HG03064 (cell line): ENCODE data around the gene CAB39.

Source experiments
- ATAC-seq: cut with Tn5 transposase; IDR thresholded peaks from one replicate; pipeline ENCODE4 v1.9.1; 2021; ENCODE audit warnings: low read depth; ENCODE audit not compliant: unreplicated experiment

The CAB39 gene

DNA sequence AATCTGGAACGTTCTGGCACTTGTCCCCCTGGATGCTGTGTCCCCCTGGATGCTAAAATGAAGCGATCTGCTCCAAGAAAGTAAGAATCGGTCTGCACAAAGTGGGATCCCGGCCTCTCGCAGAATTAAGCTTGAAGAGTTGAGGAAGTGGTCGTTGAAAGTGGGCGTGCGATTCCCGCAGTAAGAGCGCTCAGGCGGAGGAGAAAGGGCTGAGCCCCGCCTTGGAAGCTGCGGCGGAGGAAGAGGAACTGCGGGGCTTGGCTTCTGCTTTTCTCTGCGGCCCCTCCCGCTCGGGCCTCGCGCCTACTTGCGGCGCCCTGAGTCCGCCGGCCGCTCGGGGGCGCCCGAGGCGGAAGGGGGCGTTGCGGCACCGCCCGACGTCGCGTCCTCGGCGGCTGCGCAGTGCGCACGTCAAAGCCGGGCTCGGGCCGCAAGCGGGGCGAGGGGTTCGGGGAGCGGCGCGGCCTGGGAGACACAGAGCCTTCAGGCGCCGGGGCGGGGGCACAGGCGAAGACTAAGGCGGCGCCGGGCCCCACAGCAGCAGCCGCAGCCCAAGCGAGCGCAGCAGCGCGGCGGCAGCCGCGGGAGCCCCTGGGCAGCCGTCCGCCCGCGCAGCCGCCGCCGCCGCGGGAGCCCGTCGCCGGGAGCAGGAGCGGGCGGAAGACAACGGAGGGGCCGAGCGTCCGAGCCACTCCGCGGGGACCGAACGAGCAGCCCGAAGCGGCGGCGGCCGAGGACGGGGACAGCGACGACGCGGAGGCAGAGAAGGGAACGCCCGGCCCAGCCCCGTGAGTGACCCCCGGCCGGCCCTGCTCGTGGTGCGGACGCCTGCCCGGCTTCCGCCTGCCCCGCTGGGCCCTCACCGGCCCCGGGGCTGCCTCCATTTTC is at the start of gene CAB39:
TSS of gene CAB39 (plus strand) at position 400 of the 888 bp plus-strand sequence. CDS start 47,160 bp downstream, outside the sequence.
- ATAC-seq: peak; percentile 73

GRCh38 chr2:230664128-230664527 is 48.5 kb upstream of the CAB39 start:
- no peak for ATAC-seq

DNA sequence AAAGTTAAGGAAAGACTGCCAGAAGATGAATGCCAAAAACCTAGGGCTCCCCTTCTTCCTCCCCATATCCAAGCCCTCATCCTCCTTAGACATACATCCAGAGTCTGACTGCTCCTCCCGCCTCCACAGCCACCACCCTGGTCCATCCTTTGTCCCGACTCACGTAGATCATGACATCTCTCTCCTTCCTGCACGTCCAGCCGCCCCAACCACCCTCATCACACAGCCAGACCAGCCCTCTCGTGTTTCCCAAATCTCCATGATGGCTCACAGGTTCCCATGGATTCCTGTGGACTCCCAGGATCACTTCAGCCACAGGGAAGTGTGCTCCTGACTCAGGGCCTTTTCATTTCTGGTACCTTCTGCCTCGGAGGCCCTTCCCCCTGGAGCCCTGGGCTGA is 47.8 kb upstream of the CAB39 start:
- no peak for ATAC-seq

- no peak for ATAC-seq
Observed at GRCh38 chr2:230665263-230665691, 47.4 kb upstream of the CAB39 start.

DNA sequence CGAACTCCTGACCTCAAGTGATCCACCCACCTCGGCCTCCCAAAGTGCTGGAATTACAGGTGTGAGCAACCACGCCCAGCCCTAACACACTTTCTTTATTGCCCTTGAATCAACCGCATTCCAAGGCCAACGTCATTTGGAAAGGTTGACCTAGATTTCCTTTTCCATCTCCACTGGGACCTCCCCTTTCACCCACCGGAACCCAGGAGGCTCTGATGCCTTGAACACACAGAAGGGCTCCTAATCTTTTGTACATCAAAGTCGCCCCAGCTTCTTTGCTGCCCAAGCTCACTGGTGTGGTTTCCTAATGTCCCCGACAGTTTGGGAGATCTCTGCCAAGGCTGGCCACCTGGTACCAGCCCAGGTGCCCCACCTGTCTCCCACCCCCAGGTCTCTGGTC is 46.2 kb upstream of the CAB39 start:
- ATAC-seq: no peak

GRCh38 chr2:230666885-230667712 is 45.5 kb upstream of the CAB39 start:
- no peak for ATAC-seq

DNA sequence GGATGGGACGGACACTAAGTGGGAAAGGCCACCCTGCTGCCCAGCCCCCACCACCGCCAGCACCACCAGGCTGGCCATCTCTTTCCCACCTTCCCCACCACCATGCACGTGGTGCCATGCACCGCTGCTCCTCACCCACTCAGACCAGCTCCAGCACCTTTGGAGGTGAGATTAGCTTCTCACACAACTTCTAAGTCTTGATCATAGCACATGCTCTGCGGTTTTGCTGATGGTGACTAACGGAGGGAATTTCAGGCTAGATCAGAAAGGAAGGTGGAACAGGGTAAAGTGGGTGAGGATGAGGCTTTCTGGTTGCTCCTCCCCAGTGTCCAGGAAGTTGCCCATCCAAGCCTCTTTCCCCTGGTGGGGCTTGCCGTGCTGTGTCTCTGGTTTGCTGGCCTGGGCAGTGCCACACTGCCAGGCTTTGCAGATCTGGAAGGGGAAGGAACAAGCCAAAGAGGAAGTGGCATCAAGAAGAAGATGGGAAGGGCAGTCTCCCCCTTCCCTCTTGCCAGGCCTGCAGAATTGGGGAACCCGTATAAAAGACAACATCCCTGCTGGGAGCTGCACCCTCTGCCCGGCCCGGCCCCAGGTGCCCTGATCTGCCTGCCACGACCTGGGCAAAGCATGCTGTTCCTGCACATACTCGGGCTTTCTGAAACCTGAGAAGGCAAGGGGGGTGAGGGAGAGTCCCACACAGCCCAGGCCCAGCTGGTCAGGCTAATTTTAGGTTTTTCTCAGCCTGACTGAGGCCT is 44.3 kb upstream of the CAB39 start:
- peak; percentile 54 for ATAC-seq

- peak; percentile 30 for ATAC-seq
Observed at GRCh38 chr2:230668939-230669303, 43.7 kb upstream of the CAB39 start.

DNA sequence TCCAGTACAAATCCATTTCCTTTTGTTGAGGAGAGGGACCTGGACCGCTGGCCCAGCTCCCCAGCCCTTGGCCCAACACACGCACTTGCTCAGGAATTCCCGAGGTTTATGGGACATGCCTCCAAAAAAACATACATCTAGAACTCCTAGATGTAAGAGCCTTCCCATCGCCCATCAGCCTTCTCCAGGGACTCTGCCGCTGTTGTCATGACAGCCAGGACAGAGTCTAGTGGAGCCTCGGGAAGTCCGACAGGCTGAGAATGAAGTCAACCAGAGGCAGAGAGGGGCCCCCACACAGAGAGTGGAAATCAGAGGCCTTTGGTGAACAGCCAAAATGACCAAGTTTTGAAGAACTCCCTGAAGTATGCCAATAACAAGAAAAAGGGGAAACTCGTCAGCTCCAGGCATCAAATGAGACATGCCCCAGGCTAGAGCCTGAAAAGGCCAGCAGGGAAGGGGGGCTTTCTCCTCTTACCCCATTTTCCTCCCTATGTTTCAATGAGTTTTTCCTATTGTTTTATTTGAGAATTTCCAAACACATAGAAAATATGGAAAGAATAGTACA is 43.2 kb upstream of the CAB39 start:
- no peak for ATAC-seq

GRCh38 chr2:230671117-230671516 is 41.5 kb upstream of the CAB39 start:
- no peak for ATAC-seq

DNA sequence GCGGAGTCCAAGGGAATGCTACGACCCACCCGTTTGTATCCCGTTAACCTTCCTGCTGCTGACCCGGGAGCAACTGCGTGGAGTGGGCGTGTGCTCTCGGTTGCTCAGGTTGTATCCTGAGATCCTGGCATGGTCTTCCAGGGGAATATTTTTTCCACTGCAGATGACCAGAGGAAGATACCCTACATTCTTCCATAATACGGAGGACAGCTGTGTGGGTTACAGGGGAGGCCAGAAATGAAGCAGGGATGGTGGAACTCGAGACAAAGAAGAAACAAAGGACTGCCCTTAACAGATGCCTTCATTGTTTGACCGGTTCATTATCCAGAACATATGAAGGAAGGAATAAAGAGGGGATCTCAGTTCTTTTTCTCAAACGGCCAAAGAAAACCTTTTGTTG is 39.8 kb upstream of the CAB39 start:
- no peak for ATAC-seq

GRCh38 chr2:230674401-230674800 is 38.2 kb upstream of the CAB39 start:
- no peak for ATAC-seq

GRCh38 chr2:230674966-230675672 is 37.5 kb upstream of the CAB39 start:
- ATAC-seq: no peak

GRCh38 chr2:230676546-230676945 is 36.1 kb upstream of the CAB39 start:
- ATAC-seq: no peak

- ATAC-seq: no peak
Observed at GRCh38 chr2:230677201-230677946, 35.3 kb upstream of the CAB39 start.

DNA sequence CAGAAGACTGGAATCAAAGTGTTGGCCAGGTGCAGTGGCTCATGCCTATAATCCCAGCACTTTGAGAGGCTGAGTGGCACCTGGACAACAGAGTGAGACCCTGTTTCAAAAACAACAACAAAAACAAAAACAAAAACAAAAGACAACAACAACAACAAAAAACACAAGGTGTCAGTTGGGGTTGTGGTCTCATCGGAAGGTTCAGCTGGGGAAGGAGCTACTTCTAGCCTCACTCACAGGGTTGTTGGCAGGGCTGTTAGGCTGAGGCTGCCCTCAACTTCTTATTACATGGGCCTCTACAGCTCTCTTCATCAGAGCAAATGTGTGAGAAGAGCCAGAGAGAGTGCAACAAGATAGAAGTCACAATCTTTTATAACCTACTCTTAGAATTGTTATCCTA is 34.6 kb upstream of the CAB39 start:
- no peak for ATAC-seq

DNA sequence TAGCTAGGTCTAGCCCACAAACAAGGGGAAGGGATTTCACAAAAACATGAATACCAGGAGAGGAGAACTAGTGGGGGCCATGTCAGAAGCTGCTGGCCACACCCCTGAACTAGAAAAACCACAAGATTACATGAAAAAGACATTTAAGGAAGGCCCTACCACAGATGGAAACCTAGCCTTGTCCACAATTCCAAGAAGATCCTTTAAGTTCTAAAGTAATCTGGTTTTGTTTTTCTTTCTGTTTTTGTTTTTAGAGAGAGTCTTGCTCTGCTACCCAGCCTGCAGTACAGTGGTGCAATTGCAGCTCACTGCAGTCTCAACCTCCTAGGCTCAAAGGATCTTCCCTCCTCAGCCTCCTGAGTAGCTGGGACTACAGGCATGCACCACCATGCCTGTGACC is 34.2 kb upstream of the CAB39 start:
- no peak for ATAC-seq

- ATAC-seq: no peak
Observed at GRCh38 chr2:230680463-230681170, 32.0 kb upstream of the CAB39 start.

- no peak for ATAC-seq
Observed at GRCh38 chr2:230681171-230681545, 31.5 kb upstream of the CAB39 start.
